Osteocyte (in vitro differentiated cells): ENCODE results near the gene CADPS2. TPM values are rescaled to one million over a fixed set of nuclear protein-coding genes. Genes with fewer than 3 reads are reported as not detected.

Experiments used
- DNase-seq: peaks from one replicate; pipeline ENCODE4 v3.0.0; 2021; ENCODE audit warnings: mixed read lengths; ENCODE audit not compliant: unreplicated experiment; ENCODE audit errors: extremely low spot score
- H3K27ac Mint-ChIP-seq: one replicate; pipeline ENCODE4 v1.8.0; 2021; ENCODE audit warnings: mild to moderate bottlenecking, mixed read lengths; ENCODE audit not compliant: unreplicated experiment
- H3K27me3 Mint-ChIP-seq: one replicate; pipeline ENCODE4 v1.8.0; 2021; ENCODE audit warnings: mixed read lengths; ENCODE audit not compliant: unreplicated experiment
- H3K36me3 Mint-ChIP-seq: one replicate; pipeline ENCODE4 v1.8.0; 2021; ENCODE audit warnings: mixed read lengths; ENCODE audit not compliant: unreplicated experiment
- H3K4me1 Mint-ChIP-seq: one replicate; pipeline ENCODE4 v1.8.0; 2021; ENCODE audit warnings: mixed read lengths; ENCODE audit not compliant: unreplicated experiment
- H3K4me3 Mint-ChIP-seq: one replicate; pipeline ENCODE4 v1.8.0; 2021; ENCODE audit warnings: mild to moderate bottlenecking, moderate library complexity, mixed read lengths; ENCODE audit not compliant: unreplicated experiment
- H3K9me3 Mint-ChIP-seq: one replicate; pipeline ENCODE4 v1.8.0; 2021; ENCODE audit warnings: mixed read lengths; ENCODE audit not compliant: unreplicated experiment
- total RNA-seq: library from RNA; stranded (reverse); gene quantifications from 2 replicates; pipeline ENCODE4 v1.2.1, GENCODE V29; 2021
- TF ChIP-seq, protein P1 (sequence below): fragments of 200-600 bp; sonication (generic); IDR thresholded peaks from 2 replicates; pipeline ENCODE4 v1.5.0; 2021; ENCODE audit warnings: antibody characterized with exemption, mild to moderate bottlenecking, moderate library complexity

The CADPS2 gene
- total RNA-seq, 1 donor from 2014 or later, result 0.81 TPM

- Mint-ChIP-seq H3K9me3 (no peaks in the 10 kb centered on the region), H3K27me3 (no peaks in the 10 kb centered on the region), H3K27ac (no peak overlapping the region), H3K36me3 (no peaks in the 10 kb centered on the region), H3K4me1 (no peaks in the 10 kb centered on the region), H3K4me3 (no peak overlapping the region)
- TF ChIP-seq, protein P1, sequence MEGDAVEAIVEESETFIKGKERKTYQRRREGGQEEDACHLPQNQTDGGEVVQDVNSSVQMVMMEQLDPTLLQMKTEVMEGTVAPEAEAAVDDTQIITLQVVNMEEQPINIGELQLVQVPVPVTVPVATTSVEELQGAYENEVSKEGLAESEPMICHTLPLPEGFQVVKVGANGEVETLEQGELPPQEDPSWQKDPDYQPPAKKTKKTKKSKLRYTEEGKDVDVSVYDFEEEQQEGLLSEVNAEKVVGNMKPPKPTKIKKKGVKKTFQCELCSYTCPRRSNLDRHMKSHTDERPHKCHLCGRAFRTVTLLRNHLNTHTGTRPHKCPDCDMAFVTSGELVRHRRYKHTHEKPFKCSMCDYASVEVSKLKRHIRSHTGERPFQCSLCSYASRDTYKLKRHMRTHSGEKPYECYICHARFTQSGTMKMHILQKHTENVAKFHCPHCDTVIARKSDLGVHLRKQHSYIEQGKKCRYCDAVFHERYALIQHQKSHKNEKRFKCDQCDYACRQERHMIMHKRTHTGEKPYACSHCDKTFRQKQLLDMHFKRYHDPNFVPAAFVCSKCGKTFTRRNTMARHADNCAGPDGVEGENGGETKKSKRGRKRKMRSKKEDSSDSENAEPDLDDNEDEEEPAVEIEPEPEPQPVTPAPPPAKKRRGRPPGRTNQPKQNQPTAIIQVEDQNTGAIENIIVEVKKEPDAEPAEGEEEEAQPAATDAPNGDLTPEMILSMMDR, result no peak
- no peak for DNase-seq
These were observed 158.9 kb downstream of the CADPS2 start for GRCh38 chr7:122727354-122727753.

- Mint-ChIP-seq H3K36me3 (no peaks in the 10 kb centered on the region), H3K27me3 (no peaks in the 10 kb centered on the region), H3K9me3 (no peaks in the 10 kb centered on the region), H3K4me1 (no peaks in the 10 kb centered on the region), H3K4me3 (no peak overlapping the region), H3K27ac (no peak overlapping the region)
- DNase-seq, result no peak
- TF ChIP-seq, protein P1, result no peak
These were observed 159.4 kb downstream of the CADPS2 start for GRCh38 chr7:122726881-122727280.

DNA sequence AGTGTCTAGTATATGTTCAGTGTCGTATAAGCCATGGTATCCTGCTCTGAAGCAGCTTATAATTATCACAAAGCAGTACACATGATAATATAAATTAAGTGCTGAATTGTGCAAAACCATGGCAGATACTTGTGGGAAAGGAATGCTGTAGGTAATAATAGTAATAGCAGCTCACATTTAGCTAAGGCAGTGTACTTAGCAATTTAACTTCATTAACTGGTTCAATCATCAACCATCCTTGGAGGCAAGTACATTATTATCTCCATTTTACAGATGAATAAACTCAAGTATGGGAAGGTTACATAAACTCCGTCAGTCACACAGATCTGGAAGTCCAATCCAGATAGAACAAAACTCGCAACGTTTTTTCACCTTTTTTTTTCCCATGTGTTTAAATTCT is 161.9 kb downstream of the CADPS2 start:
- Mint-ChIP-seq H3K9me3 (peaks cover 12% of the 10 kb centered on the region), H3K36me3 (no peaks in the 10 kb centered on the region), H3K4me1 (no peaks in the 10 kb centered on the region), H3K27me3 (no peaks in the 10 kb centered on the region), H3K4me3 (no peak overlapping the region), H3K27ac (no peak overlapping the region)
- no peak for DNase-seq
- TF ChIP-seq, protein P1, result no peak

- no peak for DNase-seq
- Mint-ChIP-seq H3K36me3 (no peaks in the 10 kb centered on the region), H3K4me3 (no peak overlapping the region), H3K9me3 (peaks cover 12% of the 10 kb centered on the region), H3K4me1 (no peaks in the 10 kb centered on the region), H3K27me3 (no peaks in the 10 kb centered on the region), H3K27ac (no peak overlapping the region)
- TF ChIP-seq, protein P1, result no peak
These were observed 167.2 kb downstream of the CADPS2 start for GRCh38 chr7:122719010-122719578.

- Mint-ChIP-seq H3K4me1 (no peaks in the 10 kb centered on the region), H3K36me3 (no peaks in the 10 kb centered on the region), H3K4me3 (no peak overlapping the region), H3K27me3 (no peaks in the 10 kb centered on the region), H3K9me3 (peaks cover 12% of the 10 kb centered on the region), H3K27ac (no peak overlapping the region)
- TF ChIP-seq, protein P1, result no peak
- DNase-seq, result no peak
These were observed 168.7 kb downstream of the CADPS2 start for GRCh38 chr7:122717356-122718089.
